Loucy (cell line): ENCODE results near the gene BST1.

ENCODE experiments used
- H2AFZ ChIP-seq: fragments of 200-600 bp; sonication (generic); 2 replicates; pipeline ENCODE4 v1.6.0; 2016; ENCODE audit warnings: antibody characterized with exemption, mild to moderate bottlenecking, low read length, moderate library complexity
- H3F3A ChIP-seq: fragments of 200-600 bp; 2 replicates; pipeline ENCODE4 v1.6.0; 2016; ENCODE audit warnings: antibody characterized with exemption, low read depth, mild to moderate bottlenecking
- H3K27me3 ChIP-seq: fragments of 200-600 bp; sonication (generic); 2 replicates; pipeline ENCODE4 v1.6.1; 2014; ENCODE audit warnings: low read length, mild to moderate bottlenecking; ENCODE audit not compliant: insufficient read depth, poor library complexity, severe bottlenecking
- H3K36me3 ChIP-seq: fragments of 200-600 bp; sonication (generic); 2 replicates; pipeline ENCODE4 v1.6.1; 2016; ENCODE audit warnings: low read length; ENCODE audit not compliant: insufficient read depth
- H3K4me1 ChIP-seq: fragments of 200-600 bp; sonication (generic); 2 replicates; pipeline ENCODE4 v1.5.1; 2014; ENCODE audit warnings: low read length, mild to moderate bottlenecking; ENCODE audit not compliant: insufficient read depth, poor library complexity, severe bottlenecking
- H3K4me2 ChIP-seq: fragments of 200-600 bp; sonication (generic); 2 replicates; pipeline ENCODE4 v1.6.0; 2014; ENCODE audit warnings: antibody characterized with exemption, low read length, low read depth, mild to moderate bottlenecking; ENCODE audit not compliant: poor library complexity, severe bottlenecking
- H3K4me3 ChIP-seq: fragments of 200-600 bp; sonication (generic); 2 replicates; pipeline ENCODE4 v1.5.1; 2014; ENCODE audit warnings: low read length, mild to moderate bottlenecking, mixed read lengths; ENCODE audit not compliant: poor library complexity, severe bottlenecking
- H3K79me2 ChIP-seq: fragments of 200-600 bp; sonication (generic); 2 replicates; pipeline ENCODE4 v1.6.1; 2014; ENCODE audit warnings: low read length; ENCODE audit not compliant: insufficient read depth
- H3K9ac ChIP-seq: fragments of 200-600 bp; sonication (generic); 2 replicates; pipeline ENCODE4 v1.6.0; 2014; ENCODE audit warnings: mild to moderate bottlenecking, low read depth, low read length, moderate library complexity; ENCODE audit not compliant: poor library complexity, severe bottlenecking
- H3K9me2 ChIP-seq: fragments of 200-600 bp; sonication (generic); replicated peaks from 2 replicates; pipeline ENCODE4 v1.6.1; 2016; ENCODE audit warnings: low read depth, low read length, mixed read lengths
- H3K9me3 ChIP-seq: fragments of 200-600 bp; sonication (generic); 2 replicates; pipeline ENCODE4 v1.6.1; 2014; ENCODE audit warnings: mild to moderate bottlenecking, antibody characterized with exemption, low read length, low read depth; ENCODE audit not compliant: insufficient read depth
- H4K20me1 ChIP-seq: fragments of 200-600 bp; sonication (generic); 2 replicates; pipeline ENCODE4 v1.6.0; 2014; ENCODE audit warnings: antibody characterized with exemption, low read length, mild to moderate bottlenecking; ENCODE audit not compliant: insufficient read depth, poor library complexity, severe bottlenecking
- CTCF ChIP-seq: fragments of 200-600 bp; sonication (generic); conservative IDR thresholded peaks from 2 replicates; pipeline ENCODE4 v1.5.1; 2014; ENCODE audit warnings: mild to moderate bottlenecking, antibody characterized with exemption, low read length
- EZH2phosphoT487 ChIP-seq: fragments of 200-600 bp; IDR thresholded peaks from 2 replicates; pipeline ENCODE4 v1.6.1; 2018; ENCODE audit warnings: antibody characterized with exemption, mild to moderate bottlenecking, moderate library complexity, borderline replicate concordance

BST1 gene

GRCh38 chr4:15673337-15673736 is 29.5 kb upstream of the BST1 start:
- Histone ChIP-seq H3K4me1 (peaks cover 77% of the 10 kb centered on the region), H3K36me3 (no peaks in the 10 kb centered on the region), H3K9me3 (no peaks in the 10 kb centered on the region), H3K9me2 (no peaks in the 10 kb centered on the region), H3K79me2 (peaks cover 64% of the 10 kb centered on the region), H3K27me3 (no peaks in the 10 kb centered on the region), H3K4me3 (no peak overlapping the region), H2AFZ (no peak overlapping the region), H3K9ac (no peak overlapping the region), H3K4me2 (peak overlapping the region; percentile 35), H4K20me1 (peaks cover 3% of the 10 kb centered on the region), H3F3A (peaks cover 27% of the 10 kb centered on the region)
- TF ChIP-seq EZH2phosphoT487 (no peak), CTCF (no peak)

- Histone ChIP-seq H3K9ac (peak overlapping the region; percentile 28), H3K79me2 (peaks cover 71% of the 10 kb centered on the region), H3F3A (peaks cover 27% of the 10 kb centered on the region), H3K4me2 (peak overlapping the region; percentile 35), H3K36me3 (no peaks in the 10 kb centered on the region), H3K9me3 (no peaks in the 10 kb centered on the region), H4K20me1 (peaks cover 3% of the 10 kb centered on the region), H3K27me3 (no peaks in the 10 kb centered on the region), H3K9me2 (no peaks in the 10 kb centered on the region), H3K4me1 (peaks cover 74% of the 10 kb centered on the region), H3K4me3 (no peak overlapping the region), H2AFZ (no peak overlapping the region)
- no peak for TF ChIP-seq EZH2phosphoT487
- no peak for TF ChIP-seq CTCF
Measured at GRCh38 chr4:15674046-15674445, 28.8 kb upstream of the BST1 start.

- Histone ChIP-seq H3K4me3 (peak overlapping the region; percentile 96), H2AFZ (no peak overlapping the region), H3K36me3 (no peaks in the 10 kb centered on the region), H3K9me2 (no peaks in the 10 kb centered on the region), H3K4me2 (peak overlapping the region; percentile 97), H3K4me1 (peaks cover 74% of the 10 kb centered on the region), H4K20me1 (peaks cover 3% of the 10 kb centered on the region), H3K9me3 (no peaks in the 10 kb centered on the region), H3K79me2 (peaks cover 80% of the 10 kb centered on the region), H3K9ac (peak overlapping the region; percentile 28), H3F3A (peaks cover 25% of the 10 kb centered on the region), H3K27me3 (no peaks in the 10 kb centered on the region)
- TF ChIP-seq CTCF (no peak), EZH2phosphoT487 (no peak)
Measured at GRCh38 chr4:15674926-15675325, 27.9 kb upstream of the BST1 start.
